Esophagus squamous epithelium (tissue), 5 donors: ENCODE data around the gene GATAD2A. TPM values are rescaled to one million over a fixed set of nuclear protein-coding genes. Genes with fewer than 3 reads are reported as not detected.

Source experiments
- DNase-seq: peaks from one replicate; lab custom pipeline; 2025; lab: John Stamatoyannopoulos, UW
- H3K27ac ChIP-seq, 4 donors: fragments of 200-600 bp; sonication (generic); one replicate each; pipeline ENCODE4 v1.5.1; 2016 to 2019; ENCODE audit warnings: mild to moderate bottlenecking in 1 of 4
- H3K27me3 ChIP-seq, 4 donors: fragments of 200-600 bp; sonication (generic); 1 replicate in 3 of 4; 2 replicates in 1 of 4; pipeline versions ENCODE4 v1.5.1 to v1.6.0; 2017 to 2021; ENCODE audit warnings: antibody characterized with exemption in 1 of 4
- H3K36me3 ChIP-seq, 3 donors: fragments of 200-600 bp; sonication (generic); one replicate each; pipeline ENCODE4 v1.5.1; 2016 to 2019
- H3K4me1 ChIP-seq, 3 donors: fragments of 200-600 bp; sonication (generic); one replicate each; pipeline ENCODE4 v1.5.1; 2017 to 2019
- H3K4me3 ChIP-seq, 4 donors: fragments of 200-600 bp; sonication (generic); 1 replicate in 3 of 4; 2 replicates in 1 of 4; pipeline ENCODE4 v1.5.1; 2016 to 2019; ENCODE audit warnings: mild to moderate bottlenecking in 2 of 4, moderate library complexity in 1 of 4
- H3K9me3 ChIP-seq, 3 donors: fragments of 200-600 bp; sonication (generic); one replicate each; pipeline ENCODE4 v1.5.1; 2016 to 2019
- POLR2A ChIP-seq, 4 donors: fragments of 450-650 bp; IDR thresholded peaks; one replicate each; pipeline ENCODE4 v1.6.1; 2017; ENCODE audit warnings: antibody characterized with exemption in 4 of 4, mild to moderate bottlenecking in 4 of 4, moderate library complexity in 3 of 4
- WGBS, 2 donors: methylation state at CpG; one replicate each; pipeline ENCODE4 v1.1.5; 2018; 5-methylcytosine and 5-hydroxymethylcytosine counted together
- intact Hi-C: fragments of 100-400 bp; cut with DNase I; formaldehyde crosslinking; loops from one replicate; pipeline ENCODE4 v1.15.0; 2022
- total RNA-seq, 4 donors: library from RNA; depleted of rRNA; stranded (reverse); fragments of >200 nt; gene quantifications; one replicate each; pipeline ENCODE4 v1.1.0, GENCODE V29; 2016
- TF ChIP-seq, protein P1 (sequence below), 6 experiments: fragments of 450-650 bp in 4 of 6; fragments of 200-600 bp in 2 of 6; sonication (generic) in 2 of 6; IDR thresholded peaks; one replicate each; pipeline ENCODE4 v1.5.1; 2016 to 2019; ENCODE audit warnings: antibody characterized with exemption in 6 of 6, mild to moderate bottlenecking in 4 of 6, moderate library complexity in 4 of 6
- donor health status: DM: yes; HTN: yes; CAD: no.

GATAD2A gene
- total RNA-seq, 4 donors from 2014 or later: 39.7 to 81.4 (median 41.6) TPM

DNA sequence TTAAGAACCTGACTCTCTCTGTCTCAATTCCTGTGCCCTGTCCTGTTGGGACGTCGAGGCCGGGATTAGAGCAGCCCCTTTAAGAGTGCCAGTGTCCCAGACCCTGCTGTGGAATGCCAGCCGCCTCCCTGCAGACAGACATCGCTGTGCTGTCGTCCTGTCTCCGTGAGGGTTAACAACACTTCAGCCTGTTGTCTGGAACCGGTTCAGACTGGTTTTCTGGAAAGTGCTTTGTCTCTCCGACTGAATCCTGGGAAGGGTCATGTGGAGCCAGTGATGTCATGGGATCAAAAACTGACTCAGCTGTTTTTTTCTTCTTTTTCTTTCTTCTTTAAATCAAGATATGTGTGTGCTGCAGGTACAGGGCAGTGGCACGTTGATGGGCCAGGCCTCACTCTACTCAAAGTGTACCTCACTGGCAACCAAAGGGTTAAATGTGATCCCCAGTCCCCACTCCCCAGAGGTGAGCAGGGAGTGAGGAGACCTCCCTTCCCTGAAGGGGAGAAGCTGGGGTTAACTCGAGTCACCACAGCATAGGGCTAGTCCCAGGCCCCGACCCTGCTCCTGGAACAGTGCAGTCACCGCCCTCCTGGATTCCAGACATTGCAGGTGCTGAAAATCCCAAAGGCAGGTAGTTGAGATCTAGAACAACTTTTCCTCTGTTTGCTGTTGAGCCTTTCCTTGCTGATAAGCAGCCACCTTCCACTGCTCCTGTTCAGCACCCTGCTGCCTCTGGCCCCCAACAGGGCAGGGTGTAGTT, 59.0 kb downstream of the GATAD2A start:
- peak overlapping the region; percentile 75 to 87 (median 81) for H3K27ac ChIP-seq
- peak overlapping the region in 1 of 4 donors; percentile 18 for H3K4me3 ChIP-seq
- 32 to 45% methylated on average over 9 to 12 of the region's 13 CpGs for WGBS, 2 donors
- H3K9me3 ChIP-seq: peaks cover 0 to 23% (median 18%) of the 10 kb centered on the region in 3 donors
- peaks cover 0 to 47% (median 13%) of the 10 kb centered on the region in 3 donors for H3K36me3 ChIP-seq
- no peak for DNase-seq
- TF ChIP-seq, protein P1, sequence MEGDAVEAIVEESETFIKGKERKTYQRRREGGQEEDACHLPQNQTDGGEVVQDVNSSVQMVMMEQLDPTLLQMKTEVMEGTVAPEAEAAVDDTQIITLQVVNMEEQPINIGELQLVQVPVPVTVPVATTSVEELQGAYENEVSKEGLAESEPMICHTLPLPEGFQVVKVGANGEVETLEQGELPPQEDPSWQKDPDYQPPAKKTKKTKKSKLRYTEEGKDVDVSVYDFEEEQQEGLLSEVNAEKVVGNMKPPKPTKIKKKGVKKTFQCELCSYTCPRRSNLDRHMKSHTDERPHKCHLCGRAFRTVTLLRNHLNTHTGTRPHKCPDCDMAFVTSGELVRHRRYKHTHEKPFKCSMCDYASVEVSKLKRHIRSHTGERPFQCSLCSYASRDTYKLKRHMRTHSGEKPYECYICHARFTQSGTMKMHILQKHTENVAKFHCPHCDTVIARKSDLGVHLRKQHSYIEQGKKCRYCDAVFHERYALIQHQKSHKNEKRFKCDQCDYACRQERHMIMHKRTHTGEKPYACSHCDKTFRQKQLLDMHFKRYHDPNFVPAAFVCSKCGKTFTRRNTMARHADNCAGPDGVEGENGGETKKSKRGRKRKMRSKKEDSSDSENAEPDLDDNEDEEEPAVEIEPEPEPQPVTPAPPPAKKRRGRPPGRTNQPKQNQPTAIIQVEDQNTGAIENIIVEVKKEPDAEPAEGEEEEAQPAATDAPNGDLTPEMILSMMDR (IDR thresholded peaks at IDR 0.05): no peak
- no peak for TF ChIP-seq POLR2A (IDR thresholded peaks at IDR 0.05)
- intact Hi-C loops: loop anchor here (10.0 kb wide), 1 partner anchor 50 kb away; no protein-coding TSS in a partner anchor
- no peaks in the 10 kb centered on the region for H3K27me3 ChIP-seq
- peaks cover 52 to 58% (median 53%) of the 10 kb centered on the region in 3 donors for H3K4me1 ChIP-seq

DNA sequence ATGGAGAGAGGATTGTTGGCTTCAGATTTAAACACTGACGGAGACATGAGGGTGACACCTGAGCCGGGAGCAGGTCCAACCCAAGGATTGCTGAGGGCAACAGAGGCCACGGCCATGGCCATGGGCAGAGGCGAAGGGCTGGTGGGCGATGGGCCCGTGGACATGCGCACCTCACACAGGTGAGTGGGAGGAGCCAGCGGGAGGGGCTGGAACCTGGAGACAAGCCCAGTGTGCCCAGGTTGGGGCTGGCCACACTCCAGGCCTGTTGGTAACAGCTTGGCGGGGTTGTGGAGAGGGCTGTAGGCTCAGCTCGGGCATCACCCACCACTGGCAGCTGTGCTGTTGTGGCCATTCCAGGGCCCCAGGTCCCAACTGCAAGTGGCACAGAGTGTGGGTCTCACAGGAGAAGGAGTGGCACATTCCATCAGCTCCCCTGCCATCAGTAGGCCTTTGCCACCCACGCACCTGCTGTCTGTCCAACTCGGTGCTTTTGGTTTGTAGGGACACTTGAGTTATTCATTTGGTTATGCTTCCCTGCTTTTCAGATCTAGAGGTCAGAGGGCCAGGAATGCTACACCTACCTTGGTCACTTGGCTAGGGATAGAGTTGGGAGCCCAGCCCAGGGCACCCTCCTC, 60.1 kb downstream of the GATAD2A start:
- 87% methylated on average over 9 of the region's 12 CpGs for WGBS, 2 donors

DNA sequence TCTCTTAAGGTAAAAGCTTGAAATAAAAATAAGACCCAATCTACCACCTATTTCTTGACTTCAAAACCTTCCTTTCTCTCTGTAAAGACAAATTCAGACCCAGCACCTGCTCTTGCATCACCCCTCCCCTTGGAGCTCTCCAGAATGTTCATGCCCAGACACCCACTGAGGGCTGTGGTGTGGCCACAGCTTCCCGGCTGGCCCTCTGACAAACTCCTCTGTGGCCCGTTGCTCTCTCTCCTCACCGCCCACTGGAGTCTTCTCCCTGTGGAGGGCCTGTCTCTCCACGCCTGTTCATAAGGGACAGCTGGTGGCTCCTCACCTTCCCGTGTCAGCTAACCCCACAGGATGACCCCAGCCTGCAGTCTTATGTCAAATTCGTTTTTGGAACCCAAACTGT, 60.7 kb downstream of the GATAD2A start:
- Histone ChIP-seq H3K36me3 (peaks cover 0 to 48% (median 13%) of the 10 kb centered on the region in 3 donors), H3K27me3 (no peaks in the 10 kb centered on the region), H3K27ac (no peak overlapping the region), H3K4me1 (peaks cover 38 to 41% (median 38%) of the 10 kb centered on the region in 3 donors), H3K9me3 (peaks cover 0 to 23% (median 18%) of the 10 kb centered on the region in 3 donors), H3K4me3 (no peak overlapping the region)
- no peak for DNase-seq
- intact Hi-C loops: loop anchor here (10.0 kb wide), 1 partner anchor 51 kb away; no protein-coding TSS in a partner anchor
- no peak for TF ChIP-seq POLR2A (IDR thresholded peaks at IDR 0.05)
- TF ChIP-seq, protein P1 (IDR thresholded peaks at IDR 0.05): no peak
- 87 to 90% methylated on average over 5 to 6 of the region's 6 CpGs for WGBS, 2 donors

More for the DNA sequence above, 60.1 kb downstream of the GATAD2A start:
- no peak for DNase-seq
- Histone ChIP-seq H3K36me3 (peaks cover 0 to 48% (median 13%) of the 10 kb centered on the region in 3 donors), H3K4me3 (no peak overlapping the region), H3K27me3 (no peaks in the 10 kb centered on the region), H3K9me3 (peaks cover 0 to 23% (median 18%) of the 10 kb centered on the region in 3 donors), H3K4me1 (peaks cover 42 to 48% (median 43%) of the 10 kb centered on the region in 3 donors), H3K27ac (no peak overlapping the region)
- TF ChIP-seq POLR2A (IDR thresholded peaks at IDR 0.05): no peak
- TF ChIP-seq, protein P1 (IDR thresholded peaks at IDR 0.05): no peak
- intact Hi-C loops: loop anchor here (10.0 kb wide), 1 partner anchor 51 kb away; no protein-coding TSS in a partner anchor

DNA sequence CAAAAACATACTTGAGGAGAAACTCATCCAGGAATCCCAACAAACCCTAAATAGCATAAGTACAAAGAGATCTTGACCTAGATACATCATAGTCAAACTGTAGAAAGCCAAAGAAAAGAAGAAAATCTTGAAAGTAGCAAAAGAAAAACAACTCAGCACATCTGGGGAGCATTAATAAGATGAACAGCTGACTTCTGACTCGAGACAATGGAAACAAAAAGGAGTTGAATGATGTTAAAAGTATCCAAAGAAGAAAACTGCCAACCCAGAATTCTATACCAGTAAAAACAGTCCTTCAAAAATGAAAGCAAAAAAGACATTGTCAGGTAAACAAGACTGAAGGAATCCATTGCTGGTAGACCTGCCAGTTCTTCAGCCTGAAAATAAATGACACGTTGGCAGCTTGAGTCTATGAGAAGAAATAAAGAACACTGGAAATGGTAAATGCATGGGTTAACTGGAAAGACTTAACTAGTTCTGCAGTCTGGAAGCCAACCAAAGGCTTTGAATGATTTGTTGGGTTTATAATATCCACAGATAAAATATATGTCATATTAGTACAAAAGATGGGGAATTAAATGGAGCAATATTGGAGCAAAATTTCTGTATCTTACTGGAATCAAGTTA, 63.1 kb downstream of the GATAD2A start:
- H3K36me3 ChIP-seq: peaks cover 0 to 59% (median 13%) of the 10 kb centered on the region in 3 donors
- no peaks in the 10 kb centered on the region for H3K27me3 ChIP-seq
- H3K4me3 ChIP-seq: no peak overlapping the region
- H3K4me1 ChIP-seq: peaks cover 15 to 30% (median 20%) of the 10 kb centered on the region in 3 donors
- DNase-seq: no peak
- H3K27ac ChIP-seq: no peak overlapping the region
- intact Hi-C loops: loop anchor here (10.0 kb wide), 1 partner anchor 54 kb away; no protein-coding TSS in a partner anchor
- 79 to 86% methylated on average over 2 of the region's 2 CpGs for WGBS, 2 donors
- TF ChIP-seq POLR2A (IDR thresholded peaks at IDR 0.05): no peak
- TF ChIP-seq, protein P1 (IDR thresholded peaks at IDR 0.05): no peak
- H3K9me3 ChIP-seq: peaks cover 0 to 23% (median 18%) of the 10 kb centered on the region in 3 donors
